ENCODE data around the gene GADD45B.

DNA sequence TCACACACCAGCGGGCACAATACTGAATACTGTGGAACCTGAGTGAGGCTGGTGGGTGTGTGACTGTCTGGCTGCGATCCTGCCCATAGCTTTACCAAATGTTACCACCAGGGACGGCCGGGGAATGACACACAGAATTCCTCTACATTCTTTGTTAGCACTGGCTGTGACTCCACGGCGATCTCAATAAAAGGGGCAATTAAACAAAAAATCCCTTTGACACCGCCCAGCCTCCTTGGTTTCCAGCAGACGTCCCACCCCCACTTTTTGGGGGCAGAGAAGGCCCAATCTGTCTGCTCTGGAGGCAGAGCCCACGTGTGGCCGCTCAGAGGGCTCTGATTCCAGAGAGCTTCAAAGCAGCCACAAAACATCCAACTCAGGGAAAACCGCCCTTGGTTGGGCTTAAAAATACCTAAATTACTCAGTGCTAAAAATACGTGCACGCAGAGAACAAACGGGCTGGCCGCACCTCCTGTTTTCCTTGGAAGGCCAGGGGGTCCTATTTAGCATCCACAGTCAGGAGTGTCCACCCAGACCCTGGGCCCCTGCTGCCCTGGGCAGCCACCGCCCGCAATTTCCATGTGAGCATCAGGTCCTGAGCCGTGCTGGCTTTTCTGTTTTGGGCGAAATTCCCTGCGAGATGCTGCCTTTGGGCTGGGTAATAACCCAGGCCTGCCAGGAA lies 47.8 kb downstream of the GADD45B start:
- TF ChIP-seq CBX5 (IDR thresholded peaks at IDR 0.05; ENCODE audit: low read depth) (no peak), TCF3 (IDR thresholded peaks at IDR 0.05; ENCODE audit: borderline replicate concordance, insufficient read depth, low read depth, low read length) (no peak), SMC3 (IDR thresholded peaks at IDR 0.05; ENCODE audit: borderline replicate concordance, low read length) (no peak), POLR2AphosphoS2 (IDR thresholded peaks at IDR 0.05; ENCODE audit: low read depth, low read length) (no peak)
- TF ChIP-seq, protein P1, sequence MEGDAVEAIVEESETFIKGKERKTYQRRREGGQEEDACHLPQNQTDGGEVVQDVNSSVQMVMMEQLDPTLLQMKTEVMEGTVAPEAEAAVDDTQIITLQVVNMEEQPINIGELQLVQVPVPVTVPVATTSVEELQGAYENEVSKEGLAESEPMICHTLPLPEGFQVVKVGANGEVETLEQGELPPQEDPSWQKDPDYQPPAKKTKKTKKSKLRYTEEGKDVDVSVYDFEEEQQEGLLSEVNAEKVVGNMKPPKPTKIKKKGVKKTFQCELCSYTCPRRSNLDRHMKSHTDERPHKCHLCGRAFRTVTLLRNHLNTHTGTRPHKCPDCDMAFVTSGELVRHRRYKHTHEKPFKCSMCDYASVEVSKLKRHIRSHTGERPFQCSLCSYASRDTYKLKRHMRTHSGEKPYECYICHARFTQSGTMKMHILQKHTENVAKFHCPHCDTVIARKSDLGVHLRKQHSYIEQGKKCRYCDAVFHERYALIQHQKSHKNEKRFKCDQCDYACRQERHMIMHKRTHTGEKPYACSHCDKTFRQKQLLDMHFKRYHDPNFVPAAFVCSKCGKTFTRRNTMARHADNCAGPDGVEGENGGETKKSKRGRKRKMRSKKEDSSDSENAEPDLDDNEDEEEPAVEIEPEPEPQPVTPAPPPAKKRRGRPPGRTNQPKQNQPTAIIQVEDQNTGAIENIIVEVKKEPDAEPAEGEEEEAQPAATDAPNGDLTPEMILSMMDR (IDR thresholded peaks at IDR 0.05 in 2 of 3, conservative IDR thresholded peaks at IDR 0.05 in 1 of 3; ENCODE audit: control insufficient read depth in 2 of 3, extremely low read depth in 1 of 3, insufficient read depth in 1 of 3, low read depth in 3 of 3, low read length in 3 of 3) = no peak
